Mucosa of descending colon (tissue), 3 donors: ENCODE results near the gene PEX12. TPM values are rescaled to one million over a fixed set of nuclear protein-coding genes. Genes with fewer than 3 reads are reported as not detected.

Source experiments
- ATAC-seq: fragments of 200-7000 bp; cut with Tn5 transposase; one replicate; pipeline ENCODE4 v1.9.1; 2020; ENCODE audit warnings: mild to moderate bottlenecking, moderate library complexity
- DNase-seq, 3 donors: peaks; one replicate each; pipeline ENCODE4 v3.0.0-alpha.2; 2020
- H3K36me3 ChIP-seq: fragments of 200-600 bp; one replicate; pipeline ENCODE4 v1.8.0; 2021; ENCODE audit warnings: low read depth, mild to moderate bottlenecking
- H3K4me1 ChIP-seq: fragments of 200-600 bp; one replicate; pipeline ENCODE4 v1.8.0; 2021; ENCODE audit warnings: low read depth, mild to moderate bottlenecking
- H3K4me3 ChIP-seq: fragments of 200-600 bp; one replicate; pipeline ENCODE4 v1.8.0; 2021; ENCODE audit warnings: mild to moderate bottlenecking
- H3K9me3 ChIP-seq: fragments of 200-600 bp; one replicate; pipeline ENCODE4 v1.8.0; 2021; ENCODE audit warnings: mild to moderate bottlenecking
- CTCF ChIP-seq: fragments of 200-600 bp; IDR thresholded peaks from one replicate; pipeline ENCODE4 v1.8.0; 2022; ENCODE audit warnings: antibody characterized with exemption, mild to moderate bottlenecking
- intact Hi-C, 2 donors: fragments of 100-400 bp; cut with DNase I in 1 of 2; cut with micrococcal nuclease in 1 of 2; formaldehyde crosslinking; loops; one replicate each; pipeline versions ENCODE4 v1.11.0 to v1.11.1; 2022; cut with DNase I, micrococcal nuclease
- total RNA-seq, 3 donors: library from RNA; stranded (reverse); fragmentation: NEBNext Ultra II Directional in 2 of 3; extraction: Animal tissue kit (Norgen Biotek cat#: 25700) in 2 of 3; gene quantifications; one replicate each; pipeline versions ENCODE4 v1.2.1 to v1.2.4, GENCODE V29; 2021 to 2023
- donor health status: DM: no; HTN: no; CAD: no; lungs with moderate emphysema.
- donor health status: DM: no; HTN: no; CAD: no.
- donor health status: DM: no; HTN: yes; CAD: no.

Gene PEX12
- total RNA-seq, 3 donors from 2014 or later: 2.8 to 4.9 (median 3.8) TPM

- Histone ChIP-seq H3K4me3 (no peak overlapping the region), H3K9me3 (no peaks in the 10 kb centered on the region), H3K36me3 (no peaks in the 10 kb centered on the region), H3K4me1 (no peaks in the 10 kb centered on the region)
- intact Hi-C loops: no loop called here
- ATAC-seq (no peak), DNase-seq (no peak)
- no peak for TF ChIP-seq CTCF
These were observed 35.4 kb downstream of the PEX12 start for GRCh38 chr17:35542990-35543389.

GRCh38 chr17:35541434-35541833 lies 36.9 kb downstream of the PEX12 start:
- no peak overlapping the region for H3K4me3 ChIP-seq
- H3K9me3 ChIP-seq: no peaks in the 10 kb centered on the region
- DNase-seq (no peak), ATAC-seq (no peak)
- TF ChIP-seq CTCF: no peak
- no peaks in the 10 kb centered on the region for H3K4me1 ChIP-seq
- intact Hi-C loops: no loop called here
- H3K36me3 ChIP-seq: no peaks in the 10 kb centered on the region

- intact Hi-C loops: no loop called here
- no peaks in the 10 kb centered on the region for H3K4me1 ChIP-seq
These were observed 37.6 kb downstream of the PEX12 start for GRCh38 chr17:35540589-35541404.

GRCh38 chr17:35539659-35540026 lies 38.7 kb downstream of the PEX12 start:
- no peak for ATAC-seq

More at GRCh38 chr17:35540589-35541404, 37.6 kb downstream of the PEX12 start:
- ATAC-seq (peak; percentile 64), DNase-seq (peak; percentile 39 to 63 (median 40))
- TF ChIP-seq CTCF: no peak
- no peaks in the 10 kb centered on the region for H3K9me3 ChIP-seq
- H3K36me3 ChIP-seq: no peaks in the 10 kb centered on the region
- no peak overlapping the region for H3K4me3 ChIP-seq

GRCh38 chr17:35537601-35538141 lies 40.7 kb downstream of the PEX12 start, which contains the start of gene SLFN12L:
TSS of gene SLFN12L (minus strand) at chr17:35537678. CDS start at chr17:35522364, 15,314 bp downstream.
- Histone ChIP-seq H3K36me3 (no peaks in the 10 kb centered on the region), H3K4me1 (no peaks in the 10 kb centered on the region), H3K4me3 (no peak within 1 kb of the TSS), H3K9me3 (no peaks in the 10 kb centered on the region)
- no peak for TF ChIP-seq CTCF
- ATAC-seq: peak; percentile 28
- no peak for DNase-seq
- intact Hi-C loops: loop anchor here (5.0 to 10.0 kb wide), 2 partner anchors 225 to 363 kb away; no protein-coding TSS in a partner anchor

More at GRCh38 chr17:35539659-35540026, 38.7 kb downstream of the PEX12 start:
- no peaks in the 10 kb centered on the region for H3K4me1 ChIP-seq
- no peak overlapping the region for H3K4me3 ChIP-seq
- H3K9me3 ChIP-seq: no peaks in the 10 kb centered on the region
- intact Hi-C loops: loop anchor here (5.0 to 10.0 kb wide), 2 partner anchors 227 to 365 kb away; no protein-coding TSS in a partner anchor
- no peak for TF ChIP-seq CTCF
- DNase-seq: no peak
- H3K36me3 ChIP-seq: no peaks in the 10 kb centered on the region
